HEK293 (cell line): ENCODE results near the gene SLC38A3.

Experiments
- BCL11A ChIP-seq: fragments of 450-650 bp; formaldehyde crosslinking; IDR thresholded peaks from 2 replicates; pipeline ENCODE4 v1.5.1; 2016; ENCODE audit warnings: low read depth, missing biosample characterization, missing genetic modification characterization
- KLF16 ChIP-seq: fragments of 450-650 bp; formaldehyde crosslinking; IDR thresholded peaks from 2 replicates; pipeline ENCODE4 v1.5.1; 2017; ENCODE audit warnings: missing biosample characterization, missing genetic modification characterization
- PBX3 ChIP-seq: sonication (generic); formaldehyde crosslinking; IDR thresholded peaks from 2 replicates; pipeline ENCODE4 v1.8.1; 2022; ENCODE audit warnings: mild to moderate bottlenecking, moderate library complexity, missing genetic modification reagents
- SP2 ChIP-seq: fragments of 450-650 bp; formaldehyde crosslinking; IDR thresholded peaks from 2 replicates; pipeline ENCODE4 v1.5.1; 2016; ENCODE audit warnings: missing biosample characterization, missing genetic modification characterization
- ZNF132 ChIP-seq: fragments of 450-650 bp; formaldehyde crosslinking; IDR thresholded peaks from 2 replicates; pipeline ENCODE4 v1.5.1; 2017; ENCODE audit warnings: missing biosample characterization, missing genetic modification characterization, borderline replicate concordance
- ZSCAN5A ChIP-seq: fragments of 450-650 bp; formaldehyde crosslinking; IDR thresholded peaks from 2 replicates; pipeline ENCODE4 v1.5.1; 2016; ENCODE audit warnings: missing biosample characterization, missing genetic modification characterization
- TF ChIP-seq, protein P1 (sequence below): fragments of 450-650 bp; formaldehyde crosslinking; IDR thresholded peaks from 2 replicates; pipeline ENCODE4 v1.5.1; 2016; ENCODE audit warnings: missing biosample characterization, missing genetic modification characterization

GRCh38 chr3:50192689-50193141 lies 12.4 kb upstream of the SLC38A3 start:
- TF ChIP-seq, protein P1, sequence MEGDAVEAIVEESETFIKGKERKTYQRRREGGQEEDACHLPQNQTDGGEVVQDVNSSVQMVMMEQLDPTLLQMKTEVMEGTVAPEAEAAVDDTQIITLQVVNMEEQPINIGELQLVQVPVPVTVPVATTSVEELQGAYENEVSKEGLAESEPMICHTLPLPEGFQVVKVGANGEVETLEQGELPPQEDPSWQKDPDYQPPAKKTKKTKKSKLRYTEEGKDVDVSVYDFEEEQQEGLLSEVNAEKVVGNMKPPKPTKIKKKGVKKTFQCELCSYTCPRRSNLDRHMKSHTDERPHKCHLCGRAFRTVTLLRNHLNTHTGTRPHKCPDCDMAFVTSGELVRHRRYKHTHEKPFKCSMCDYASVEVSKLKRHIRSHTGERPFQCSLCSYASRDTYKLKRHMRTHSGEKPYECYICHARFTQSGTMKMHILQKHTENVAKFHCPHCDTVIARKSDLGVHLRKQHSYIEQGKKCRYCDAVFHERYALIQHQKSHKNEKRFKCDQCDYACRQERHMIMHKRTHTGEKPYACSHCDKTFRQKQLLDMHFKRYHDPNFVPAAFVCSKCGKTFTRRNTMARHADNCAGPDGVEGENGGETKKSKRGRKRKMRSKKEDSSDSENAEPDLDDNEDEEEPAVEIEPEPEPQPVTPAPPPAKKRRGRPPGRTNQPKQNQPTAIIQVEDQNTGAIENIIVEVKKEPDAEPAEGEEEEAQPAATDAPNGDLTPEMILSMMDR (tag by site-specific recombination): peak; percentile 42
- no peak for TF ChIP-seq PBX3 (CRISPR knock-in tag)
- no peak for TF ChIP-seq BCL11A (tag by site-specific recombination)
- no peak for TF ChIP-seq SP2
- no peak for TF ChIP-seq ZNF132
- TF ChIP-seq KLF16 (tag by site-specific recombination): no peak
- no peak for TF ChIP-seq ZSCAN5A (tag by site-specific recombination)
